ENCODE results near the gene TINCR.

TINCR gene

GRCh38 chr19:5571777-5572176 is 4.0 kb upstream of the TINCR start:
- H3K36me3 ChIP-seq (ENCODE audit: control insufficient read depth, insufficient read depth, low read length) = no peaks in the 10 kb centered on the region
- H3K4me3 ChIP-seq (replicated peaks; ENCODE audit: low read depth, low read length) = no peak overlapping the region
- no peak for DNase-seq (ENCODE audit: extremely low read depth, insufficient read length)
- H3K27me3 ChIP-seq (replicated peaks; ENCODE audit: control insufficient read depth, insufficient read depth, low read length) = no peaks in the 10 kb centered on the region
- TF ChIP-seq, protein P1, sequence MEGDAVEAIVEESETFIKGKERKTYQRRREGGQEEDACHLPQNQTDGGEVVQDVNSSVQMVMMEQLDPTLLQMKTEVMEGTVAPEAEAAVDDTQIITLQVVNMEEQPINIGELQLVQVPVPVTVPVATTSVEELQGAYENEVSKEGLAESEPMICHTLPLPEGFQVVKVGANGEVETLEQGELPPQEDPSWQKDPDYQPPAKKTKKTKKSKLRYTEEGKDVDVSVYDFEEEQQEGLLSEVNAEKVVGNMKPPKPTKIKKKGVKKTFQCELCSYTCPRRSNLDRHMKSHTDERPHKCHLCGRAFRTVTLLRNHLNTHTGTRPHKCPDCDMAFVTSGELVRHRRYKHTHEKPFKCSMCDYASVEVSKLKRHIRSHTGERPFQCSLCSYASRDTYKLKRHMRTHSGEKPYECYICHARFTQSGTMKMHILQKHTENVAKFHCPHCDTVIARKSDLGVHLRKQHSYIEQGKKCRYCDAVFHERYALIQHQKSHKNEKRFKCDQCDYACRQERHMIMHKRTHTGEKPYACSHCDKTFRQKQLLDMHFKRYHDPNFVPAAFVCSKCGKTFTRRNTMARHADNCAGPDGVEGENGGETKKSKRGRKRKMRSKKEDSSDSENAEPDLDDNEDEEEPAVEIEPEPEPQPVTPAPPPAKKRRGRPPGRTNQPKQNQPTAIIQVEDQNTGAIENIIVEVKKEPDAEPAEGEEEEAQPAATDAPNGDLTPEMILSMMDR (IDR thresholded peaks at IDR 0.05; ENCODE audit: insufficient read depth, low read length, poor library complexity, severe bottlenecking) = no peak

DNA sequence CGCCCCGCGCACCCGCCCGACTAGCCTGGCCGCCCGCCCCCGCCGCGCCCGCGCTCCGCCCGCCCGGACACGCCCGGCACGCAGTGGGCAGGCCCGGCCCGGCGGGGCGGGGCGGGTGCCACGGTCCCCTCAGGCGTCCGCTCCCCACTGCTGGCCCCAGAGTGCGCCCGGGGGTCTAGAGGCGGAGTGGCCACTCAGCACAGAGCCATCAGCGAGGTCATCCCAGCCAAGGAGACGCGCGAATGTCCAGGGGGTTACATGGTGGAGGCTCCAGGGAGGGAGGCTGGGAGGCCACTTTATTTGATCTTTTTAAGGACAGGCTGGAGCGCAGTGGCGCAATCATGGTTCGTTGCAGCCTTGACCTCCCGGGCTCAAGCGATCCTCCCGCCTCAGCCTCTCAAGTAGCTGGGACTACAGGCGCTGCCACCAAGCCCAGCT is 236 bp upstream of the TINCR start:
- Histone ChIP-seq H3K4me3 (replicated peaks; ENCODE audit: low read depth, low read length) (no peak overlapping the region), H3K36me3 (ENCODE audit: control insufficient read depth, insufficient read depth, low read length) (no peaks in the 10 kb centered on the region), H3K27me3 (replicated peaks; ENCODE audit: control insufficient read depth, insufficient read depth, low read length) (no peaks in the 10 kb centered on the region; the same call in 1 of the 2 replicates)
- DNase-seq (ENCODE audit: extremely low read depth, insufficient read length) = no peak
- TF ChIP-seq, protein P1 (IDR thresholded peaks at IDR 0.05; ENCODE audit: insufficient read depth, low read length, poor library complexity, severe bottlenecking) = no peak

GRCh38 chr19:5564930-5565329 is 2.8 kb downstream of the TINCR start:
- TF ChIP-seq, protein P1 (IDR thresholded peaks at IDR 0.05; ENCODE audit: insufficient read depth, low read length, poor library complexity, severe bottlenecking) = no peak
- Histone ChIP-seq H3K36me3 (ENCODE audit: control insufficient read depth, insufficient read depth, low read length) (no peaks in the 10 kb centered on the region), H3K4me3 (replicated peaks; ENCODE audit: low read depth, low read length) (no peak overlapping the region), H3K27me3 (replicated peaks; ENCODE audit: control insufficient read depth, insufficient read depth, low read length) (no peaks in the 10 kb centered on the region; the same call in 1 of the 2 replicates)
- no peak for DNase-seq (ENCODE audit: extremely low read depth, insufficient read length)

DNA sequence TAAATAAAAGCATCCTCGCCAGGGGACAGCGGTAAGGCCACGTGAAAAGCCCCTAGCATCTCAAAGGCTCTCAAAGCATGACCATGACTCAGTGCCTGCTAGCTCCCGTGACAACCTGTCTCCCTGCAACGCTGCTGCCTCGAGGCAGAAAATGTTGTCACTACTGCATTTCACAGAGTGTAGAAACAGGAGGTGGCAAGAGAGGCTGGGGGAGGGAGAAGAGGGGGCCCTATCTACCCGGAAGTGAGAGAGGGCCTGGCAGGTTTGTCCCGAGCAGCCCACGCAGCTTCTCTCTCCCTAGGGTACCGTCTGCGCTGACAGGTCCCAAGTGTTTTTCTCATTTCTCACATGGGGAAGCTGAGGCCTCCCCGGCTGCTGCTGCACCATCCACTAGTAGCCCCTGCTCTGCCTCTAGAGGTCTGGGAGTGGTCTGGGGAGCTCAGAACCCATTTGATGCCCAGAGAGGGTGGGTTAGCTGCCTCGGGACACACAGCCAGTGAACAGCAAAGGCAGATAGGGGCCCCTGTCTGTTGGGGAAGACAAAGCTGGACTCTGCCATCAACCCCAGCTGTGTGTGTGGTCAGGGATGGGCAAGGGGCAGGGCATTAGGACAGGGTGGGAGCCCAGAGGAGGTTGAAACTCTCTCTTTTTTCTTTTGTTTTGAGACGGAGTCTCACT is 3.7 kb downstream of the TINCR start:
- H3K36me3 ChIP-seq (ENCODE audit: control insufficient read depth, insufficient read depth, low read length) = no peaks in the 10 kb centered on the region
- no peak for DNase-seq (ENCODE audit: extremely low read depth, insufficient read length)
- TF ChIP-seq, protein P1 (IDR thresholded peaks at IDR 0.05; ENCODE audit: insufficient read depth, low read length, poor library complexity, severe bottlenecking) = no peak

GRCh38 chr19:5563008-5563431 is 4.7 kb downstream of the TINCR start:
- TF ChIP-seq, protein P1 (IDR thresholded peaks at IDR 0.05; ENCODE audit: insufficient read depth, low read length, poor library complexity, severe bottlenecking) = no peak
- DNase-seq (ENCODE audit: extremely low read depth, insufficient read length) = no peak
- H3K36me3 ChIP-seq (ENCODE audit: control insufficient read depth, insufficient read depth, low read length) = no peaks in the 10 kb centered on the region
- H3K27me3 ChIP-seq (replicated peaks; ENCODE audit: control insufficient read depth, insufficient read depth, low read length) = no peaks in the 10 kb centered on the region; the same call in 1 of the 2 replicates
- H3K4me3 ChIP-seq (replicated peaks; ENCODE audit: low read depth, low read length) = no peak overlapping the region

More for the DNA sequence above, 3.7 kb downstream of the TINCR start:
- Histone ChIP-seq H3K4me3 (replicated peaks; ENCODE audit: low read depth, low read length) (no peak overlapping the region), H3K27me3 (replicated peaks; ENCODE audit: control insufficient read depth, insufficient read depth, low read length) (no peaks in the 10 kb centered on the region; the same call in 1 of the 2 replicates)

All from GM06990 (cell line).